Keratinocyte (primary cell): ENCODE measurements around the gene ARL4D. TPM values are rescaled to one million over a fixed set of nuclear protein-coding genes. Genes with fewer than 3 reads are reported as not detected.
A peak's percentile ranks its signal among the peaks of the same experiment; 100 is the strongest.
"Not testable (repeated sequence)": the region's sequence is repeated elsewhere in the genome, so short reads cannot be mapped to it uniquely, and the experiment has no call there.

ENCODE experiments used
- DNase-seq: peaks from one replicate; pipeline ENCODE4 v3.0.0-alpha.2; 2011; ENCODE audit warnings: low read depth, missing footprints, low spot score
- FAIRE-seq: peaks from 2 replicates; lab custom pipeline; 2011; peaks lifted over from hg19 to GRCh38; lab: Jason Lieb, UNC
- H2AFZ ChIP-seq: 2 replicates; pipeline ENCODE4 v1.6.0; 2012; ENCODE audit warnings: low read length, control low read depth, inconsistent platforms; ENCODE audit not compliant: control insufficient read depth
- H3K27ac ChIP-seq: 2 replicates; pipeline ENCODE4 v1.5.1; 2011; ENCODE audit warnings: low read length; ENCODE audit not compliant: control insufficient read depth, insufficient read depth
- H3K27me3 ChIP-seq: 3 replicates; pipeline ENCODE4 v1.6.0; 2011; ENCODE audit warnings: low read length; ENCODE audit not compliant: control insufficient read depth, insufficient read depth; ENCODE audit errors: extremely low read depth
- H3K36me3 ChIP-seq, 2 experiments: 2 replicates in 1 of 2; 3 replicates in 1 of 2; pipeline ENCODE4 v1.5.1; 2011; ENCODE audit warnings: low read length in 2 of 2, mild to moderate bottlenecking in 1 of 2; ENCODE audit not compliant: control insufficient read depth in 2 of 2, insufficient read depth in 2 of 2; ENCODE audit errors: extremely low read depth in 1 of 2
- H3K4me1 ChIP-seq: 3 replicates; pipeline ENCODE4 v1.5.1; 2011; ENCODE audit warnings: low read length; ENCODE audit not compliant: control insufficient read depth, insufficient read depth; ENCODE audit errors: extremely low read depth
- H3K4me2 ChIP-seq: 3 replicates; pipeline ENCODE4 v1.6.0; 2011; ENCODE audit warnings: low read depth, low read length; ENCODE audit not compliant: control insufficient read depth, insufficient read depth; ENCODE audit errors: extremely low read depth
- H3K4me3 ChIP-seq, 3 experiments: fragments of 200-600 bp in 1 of 3; sonication (generic) in 1 of 3; 2 replicates in 2 of 3; 3 replicates in 1 of 3; pipeline ENCODE4 v1.5.1; 2011 to 2016; ENCODE audit warnings: low read length in 3 of 3, mild to moderate bottlenecking in 3 of 3, control low read depth in 2 of 3, inconsistent platforms in 1 of 3, low read depth in 1 of 3, mixed read lengths in 1 of 3, mixed run types in 1 of 3, moderate library complexity in 1 of 3; ENCODE audit not compliant: control insufficient read depth in 2 of 3, insufficient read depth in 2 of 3; ENCODE audit errors: extremely low read depth in 1 of 3
- H3K79me2 ChIP-seq: 2 replicates; pipeline ENCODE4 v1.6.0; 2012; ENCODE audit warnings: low read length; ENCODE audit not compliant: control insufficient read depth, insufficient read depth
- H3K9ac ChIP-seq: 3 replicates; pipeline ENCODE4 v1.6.0; 2011; ENCODE audit warnings: low read length; ENCODE audit not compliant: control insufficient read depth, insufficient read depth; ENCODE audit errors: extremely low read depth
- H3K9me1 ChIP-seq: 3 replicates; pipeline ENCODE4 v1.6.0; 2011; ENCODE audit warnings: low read length; ENCODE audit not compliant: control insufficient read depth, insufficient read depth; ENCODE audit errors: extremely low read depth
- H3K9me3 ChIP-seq: 2 replicates; pipeline ENCODE4 v1.5.1; 2012; ENCODE audit warnings: low read depth, low read length; ENCODE audit not compliant: control insufficient read depth
- H4K20me1 ChIP-seq: 3 replicates; pipeline ENCODE4 v1.6.0; 2011; ENCODE audit warnings: low read length; ENCODE audit not compliant: control insufficient read depth, insufficient read depth; ENCODE audit errors: extremely low read depth
- EZH2 ChIP-seq: IDR thresholded peaks from one replicate; pipeline ENCODE4 v1.6.1; 2012; ENCODE audit warnings: inconsistent platforms, mild to moderate bottlenecking, low read length, moderate library complexity
- dilution Hi-C: fragments of 300-500 bp; cut with MboI; formaldehyde crosslinking; loops from one replicate; pipeline ENCODE4 v1.7.0; 2020; ENCODE audit warnings: low sequenced_read_pairs; ENCODE audit not compliant: extremely low pct_ligation_motif_present
- polyA plus RNA-seq, 5 experiments: library from polyadenylated mRNA; depleted of rRNA in 3 of 5; stranded (reverse) in 3 of 5; stranded (forward) in 1 of 5; unstranded in 1 of 5; fragments of >200 nt; gene quantifications; 1 replicate in 1 of 5; 2 replicates in 3 of 5; 3 replicates in 1 of 5; pipeline versions ENCODE4 v1.2.1 to v1.2.3, GENCODE V29; 2011 to 2012; ENCODE audit warnings: missing spikeins in 2 of 5, low read depth in 1 of 5, low replicate concordance in 1 of 5
- TF ChIP-seq, protein P1 (sequence below), 3 experiments: IDR thresholded peaks in 1 of 3; conservative IDR thresholded peaks in 1 of 3; optimal IDR thresholded peaks in 1 of 3; 2 replicates in 2 of 3; 3 replicates in 1 of 3; pipeline versions ENCODE3 to v1.5.1; 2011; ENCODE audit warnings: low read length in 3 of 3, mild to moderate bottlenecking in 3 of 3, moderate library complexity in 2 of 3, control low read depth in 1 of 3, inconsistent platforms in 1 of 3; ENCODE audit not compliant: insufficient read depth in 2 of 3; ENCODE audit errors: extremely low read depth in 1 of 3

The ARL4D gene
- polyA plus RNA-seq, 1 donor (not counting 4 experiments of a cell fraction or from before 2014, with no cell fraction given) = 36.5 TPM

DNA sequence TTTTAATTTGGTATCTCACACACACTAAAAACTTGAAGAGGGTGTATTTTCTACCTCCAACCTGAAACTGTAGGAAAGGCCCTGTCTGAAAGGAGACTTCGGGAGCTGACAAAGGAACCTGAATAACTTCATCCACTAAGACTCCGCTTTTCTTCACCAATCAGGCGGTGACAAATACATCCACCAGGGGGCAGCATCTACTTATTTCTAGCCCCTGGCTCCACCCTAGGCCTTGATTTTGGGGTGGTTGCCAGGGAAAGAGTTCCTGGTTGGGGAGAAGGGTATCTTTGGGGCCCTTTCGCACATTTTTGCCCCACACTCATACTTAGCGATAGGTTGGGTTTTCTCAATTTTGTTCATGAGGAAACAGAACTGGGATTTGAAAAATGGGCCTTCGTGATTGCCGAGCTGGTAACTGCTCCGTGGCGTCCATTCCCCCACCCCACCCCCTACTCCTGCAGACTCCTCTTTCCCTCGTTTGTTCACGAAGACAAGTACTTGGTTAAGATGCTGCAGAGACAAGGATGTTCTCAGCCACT, 4.8 kb upstream of the ARL4D start:
- Histone ChIP-seq H2AFZ (peak overlapping the region; percentile 87), H3K36me3 (no peaks in the 10 kb centered on the region), H4K20me1 (no peaks in the 10 kb centered on the region), H3K4me2 (peak overlapping the region; percentile 2), H3K9me3 (no peaks in the 10 kb centered on the region), H3K4me1 (peaks cover 8% of the 10 kb centered on the region), H3K4me3 (no peak overlapping the region), H3K9me1 (no peaks in the 10 kb centered on the region), H3K27ac (no peak overlapping the region), H3K79me2 (peaks cover 3% of the 10 kb centered on the region), H3K27me3 (no peaks in the 10 kb centered on the region), H3K9ac (no peak overlapping the region)
- no peak for FAIRE-seq
- dilution Hi-C loops = no loop called here
- DNase-seq = no peak
- no peak for TF ChIP-seq EZH2
- TF ChIP-seq, protein P1, sequence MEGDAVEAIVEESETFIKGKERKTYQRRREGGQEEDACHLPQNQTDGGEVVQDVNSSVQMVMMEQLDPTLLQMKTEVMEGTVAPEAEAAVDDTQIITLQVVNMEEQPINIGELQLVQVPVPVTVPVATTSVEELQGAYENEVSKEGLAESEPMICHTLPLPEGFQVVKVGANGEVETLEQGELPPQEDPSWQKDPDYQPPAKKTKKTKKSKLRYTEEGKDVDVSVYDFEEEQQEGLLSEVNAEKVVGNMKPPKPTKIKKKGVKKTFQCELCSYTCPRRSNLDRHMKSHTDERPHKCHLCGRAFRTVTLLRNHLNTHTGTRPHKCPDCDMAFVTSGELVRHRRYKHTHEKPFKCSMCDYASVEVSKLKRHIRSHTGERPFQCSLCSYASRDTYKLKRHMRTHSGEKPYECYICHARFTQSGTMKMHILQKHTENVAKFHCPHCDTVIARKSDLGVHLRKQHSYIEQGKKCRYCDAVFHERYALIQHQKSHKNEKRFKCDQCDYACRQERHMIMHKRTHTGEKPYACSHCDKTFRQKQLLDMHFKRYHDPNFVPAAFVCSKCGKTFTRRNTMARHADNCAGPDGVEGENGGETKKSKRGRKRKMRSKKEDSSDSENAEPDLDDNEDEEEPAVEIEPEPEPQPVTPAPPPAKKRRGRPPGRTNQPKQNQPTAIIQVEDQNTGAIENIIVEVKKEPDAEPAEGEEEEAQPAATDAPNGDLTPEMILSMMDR (optimal IDR thresholded peaks at IDR 0.05 in 1 of 3, IDR thresholded peaks at IDR 0.05 in 1 of 3, conservative IDR thresholded peaks at IDR 0.05 in 1 of 3; ENCODE audit: extremely low read depth in 1 of 3, insufficient read depth in 2 of 3, low read length in 3 of 3) = peak; percentile 74 to 90 (median 82)

DNA sequence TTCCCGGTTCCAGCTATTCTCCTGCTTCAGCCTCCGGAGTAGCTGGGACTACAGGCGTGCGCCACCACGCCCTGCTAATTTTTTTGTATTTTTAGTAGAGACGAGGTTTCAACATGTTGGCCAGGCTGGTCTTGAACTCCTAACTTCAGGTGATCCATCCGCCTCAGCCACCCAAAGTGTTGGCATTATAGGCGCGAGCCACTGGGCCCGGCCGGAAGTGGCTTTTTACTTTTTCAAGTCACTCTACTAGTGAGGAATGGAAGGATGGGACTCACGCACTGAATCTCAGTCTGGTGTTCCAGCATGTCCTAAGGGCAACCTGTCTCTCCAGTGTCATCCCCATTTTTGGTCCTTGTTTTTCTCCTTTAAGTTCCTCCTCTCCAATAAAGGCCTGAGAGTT, 4.1 kb upstream of the ARL4D start:
- H3K36me3 ChIP-seq, H3K9ac ChIP-seq, H3K9me1 ChIP-seq, H4K20me1 ChIP-seq, FAIRE-seq, H3K27me3 ChIP-seq, H3K9me3 ChIP-seq, H3K4me1 ChIP-seq, H2AFZ ChIP-seq, H3K79me2 ChIP-seq, H3K4me2 ChIP-seq, DNase-seq, H3K4me3 ChIP-seq, H3K27ac ChIP-seq: not testable (repeated sequence)
- dilution Hi-C loops = loop anchor here (5.0 kb wide), 2 partner anchors 43 to 73 kb away; no protein-coding TSS in a partner anchor

DNA sequence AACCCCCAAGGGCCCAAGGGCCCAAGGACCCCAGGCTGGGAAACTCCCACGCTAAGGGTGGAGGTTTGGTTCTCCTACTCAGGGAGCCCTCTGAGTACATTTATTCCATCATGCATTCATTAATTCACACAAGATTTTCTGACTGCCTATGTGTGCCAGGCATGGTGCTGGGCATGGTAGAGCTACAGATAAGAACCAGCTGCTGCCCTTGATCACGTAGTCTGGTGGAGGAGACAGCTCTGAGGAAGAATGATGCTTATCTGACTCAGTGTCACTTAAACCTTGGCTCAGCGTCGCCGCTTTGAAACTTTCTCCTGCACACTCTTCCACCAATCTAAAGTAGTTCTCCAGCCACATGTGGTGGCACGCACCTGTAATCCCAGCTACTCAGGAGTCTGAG, 3.6 kb upstream of the ARL4D start:
- Histone ChIP-seq H3K9me3 (no peaks in the 10 kb centered on the region), H3K4me1 (peaks cover 5% of the 10 kb centered on the region), H4K20me1 (no peaks in the 10 kb centered on the region), H3K4me2 (no peak overlapping the region), H3K27me3 (no peaks in the 10 kb centered on the region), H3K4me3 (no peak overlapping the region), H3K9ac (no peak overlapping the region), H2AFZ (no peak overlapping the region), H3K27ac (no peak overlapping the region), H3K79me2 (peaks cover 14% of the 10 kb centered on the region), H3K9me1 (no peaks in the 10 kb centered on the region), H3K36me3 (peaks cover 4 to 7% of the 10 kb centered on the region in 2 experiments)
- FAIRE-seq (no peak), DNase-seq (no peak)
- dilution Hi-C loops = loop anchor here (5.0 kb wide), 2 partner anchors 42 to 72 kb away; no protein-coding TSS in a partner anchor
- TF ChIP-seq, protein P1 (optimal IDR thresholded peaks at IDR 0.05 in 1 of 3, IDR thresholded peaks at IDR 0.05 in 1 of 3, conservative IDR thresholded peaks at IDR 0.05 in 1 of 3; ENCODE audit: extremely low read depth in 1 of 3, insufficient read depth in 2 of 3, low read length in 3 of 3) = no peak
- TF ChIP-seq EZH2 = no peak
